Vagina (tissue), 2 donors: ENCODE data around the gene ACBD3. TPM values are rescaled to one million over a fixed set of nuclear protein-coding genes. Genes with fewer than 3 reads are reported as not detected.

Source experiments
- DNase-seq, 2 donors: peaks; one replicate each; pipeline ENCODE4 v3.0.0-alpha.2; 2017; ENCODE audit errors: extremely low spot score in 2 of 2
- H3K27ac ChIP-seq: fragments of 200-600 bp; sonication (generic); one replicate; pipeline ENCODE4 v1.5.1; 2019
- H3K27me3 ChIP-seq: fragments of 200-600 bp; sonication (generic); one replicate; pipeline ENCODE4 v1.5.1; 2019
- H3K36me3 ChIP-seq, 2 donors: fragments of 200-600 bp; sonication (generic); one replicate each; pipeline ENCODE4 v1.5.1; 2017 to 2019
- H3K4me1 ChIP-seq: fragments of 200-600 bp; sonication (generic); one replicate; pipeline ENCODE4 v1.5.1; 2019
- H3K4me3 ChIP-seq, 2 donors: fragments of 200-600 bp; sonication (generic); 1 replicate in 1 of 2; 2 replicates in 1 of 2; pipeline ENCODE4 v1.5.1; 2016 to 2019
- H3K9me3 ChIP-seq: fragments of 200-600 bp; sonication (generic); one replicate; pipeline ENCODE4 v1.5.1; 2019
- CTCF ChIP-seq, 3 experiments: fragments of 450-650 bp in 2 of 3; fragments of 200-600 bp in 1 of 3; sonication (generic) in 1 of 3; IDR thresholded peaks; one replicate each; pipeline ENCODE4 v1.5.1; 2017 to 2019; ENCODE audit warnings: antibody characterized with exemption in 3 of 3, mild to moderate bottlenecking in 2 of 3, moderate library complexity in 2 of 3
- POLR2A ChIP-seq, 2 donors: fragments of 450-650 bp; IDR thresholded peaks; one replicate each; pipeline ENCODE4 v1.6.1; 2017; ENCODE audit warnings: antibody characterized with exemption in 2 of 2, mild to moderate bottlenecking in 2 of 2, moderate library complexity in 2 of 2
- POLR2AphosphoS5 ChIP-seq, 2 donors: sonication (generic); formaldehyde crosslinking; IDR thresholded peaks; one replicate each; pipeline ENCODE4 v1.9.0; 2017; ENCODE audit warnings: antibody characterized with exemption in 2 of 2, mild to moderate bottlenecking in 2 of 2, low read depth in 1 of 2; ENCODE audit not compliant: insufficient read depth in 1 of 2
- intact Hi-C: fragments of 100-400 bp; cut with DNase I; formaldehyde crosslinking; loops from one replicate; pipeline ENCODE4 v1.15.1; 2023
- total RNA-seq: library from RNA; depleted of rRNA; stranded (reverse); fragments of >200 nt; gene quantifications from one replicate; pipeline ENCODE4 v1.2.3, GENCODE V29; 2016

Gene ACBD3
- total RNA-seq, 1 donor from 2014 or later: 38.1 TPM

DNA sequence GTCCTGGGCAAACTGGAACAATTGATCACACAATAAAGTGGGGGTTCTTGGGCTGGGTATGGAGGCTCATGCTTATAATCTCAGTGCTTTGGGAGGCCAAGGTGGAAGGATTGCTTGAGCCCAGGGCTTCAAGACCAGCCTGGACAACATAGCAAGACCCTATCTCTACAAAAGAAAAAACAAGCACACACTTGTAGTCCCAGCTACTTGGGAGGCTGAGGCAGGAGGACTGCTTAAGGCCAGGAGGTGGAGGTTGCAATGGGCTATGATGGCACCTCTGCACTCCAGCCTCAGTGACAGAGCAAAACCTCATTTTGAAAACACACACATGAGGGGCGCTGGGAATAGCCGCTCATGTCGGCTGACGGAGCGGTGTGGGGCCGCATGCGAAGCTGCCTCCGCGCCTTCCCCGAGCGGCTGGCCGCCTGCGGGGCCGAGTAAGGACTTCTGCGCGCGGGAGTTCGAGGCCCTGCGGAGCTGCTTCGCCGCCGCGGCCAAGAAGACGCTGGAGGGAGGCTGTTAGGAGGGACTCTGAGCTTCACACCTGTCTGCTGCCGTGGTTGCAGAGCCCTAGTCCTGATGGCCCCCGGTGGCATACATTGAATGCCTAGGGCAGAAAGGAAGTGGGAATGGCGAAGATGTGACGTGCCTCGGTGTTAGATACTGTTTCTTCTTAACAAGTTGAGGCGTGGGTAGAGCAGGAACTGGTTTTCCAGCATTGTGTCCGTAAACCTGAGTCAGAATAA lies 59.5 kb downstream of the ACBD3 start:
- peak overlapping the region; percentile 61 for H3K27ac ChIP-seq
- no peak for DNase-seq
- intact Hi-C loops: loop anchor here (5.0 kb wide), 1 partner anchor 65 kb away; no protein-coding TSS in a partner anchor
- no peaks in the 10 kb centered on the region for H3K27me3 ChIP-seq
- H3K9me3 ChIP-seq: no peaks in the 10 kb centered on the region
- H3K4me1 ChIP-seq: peaks cover 22% of the 10 kb centered on the region
- no peaks in the 10 kb centered on the region for H3K36me3 ChIP-seq
- TF ChIP-seq POLR2AphosphoS5 (IDR thresholded peaks at IDR 0.05; ENCODE audit: insufficient read depth in 1 of 2, low read depth in 1 of 2): no peak
- TF ChIP-seq CTCF (IDR thresholded peaks at IDR 0.05): no peak
- TF ChIP-seq POLR2A (IDR thresholded peaks at IDR 0.05): no peak
- H3K4me3 ChIP-seq: no peak overlapping the region

DNA sequence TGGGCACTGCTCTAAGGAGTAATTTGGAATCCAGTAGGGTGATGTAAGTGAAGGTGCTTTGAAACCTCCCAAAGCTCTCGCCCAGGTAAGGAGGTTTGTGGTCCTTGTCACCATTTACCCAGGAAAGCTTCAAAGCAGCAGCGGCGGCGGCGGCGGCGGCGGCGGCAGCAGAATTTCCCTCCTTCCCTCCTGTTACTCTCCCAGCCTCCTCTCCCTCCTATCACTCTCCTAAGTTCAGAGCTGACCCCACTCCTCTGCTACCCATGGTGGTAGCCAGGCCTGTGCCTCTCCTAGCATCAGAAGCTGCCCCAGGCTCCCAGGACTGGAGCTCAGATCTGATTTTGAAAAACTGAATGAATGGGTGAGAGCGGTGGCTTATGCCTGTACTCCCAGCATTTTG lies 60.7 kb downstream of the ACBD3 start:
- peaks cover 25% of the 10 kb centered on the region for H3K4me1 ChIP-seq
- no peak for DNase-seq
- no peak overlapping the region for H3K27ac ChIP-seq
- no peaks in the 10 kb centered on the region for H3K9me3 ChIP-seq
- intact Hi-C loops: loop anchor here (5.0 kb wide), 1 partner anchor 66 kb away; no protein-coding TSS in a partner anchor
- TF ChIP-seq POLR2A (IDR thresholded peaks at IDR 0.05) (no peak), CTCF (IDR thresholded peaks at IDR 0.05) (no peak), POLR2AphosphoS5 (IDR thresholded peaks at IDR 0.05; ENCODE audit: insufficient read depth in 1 of 2, low read depth in 1 of 2) (no peak)
- no peak overlapping the region for H3K4me3 ChIP-seq
- H3K36me3 ChIP-seq: no peaks in the 10 kb centered on the region
- no peaks in the 10 kb centered on the region for H3K27me3 ChIP-seq

- no peaks in the 10 kb centered on the region for H3K27me3 ChIP-seq
- peaks cover 27% of the 10 kb centered on the region for H3K4me1 ChIP-seq
- H3K4me3 ChIP-seq: no peak overlapping the region
- intact Hi-C loops: loop anchor here (5.0 kb wide), 1 partner anchor 67 kb away; no protein-coding TSS in a partner anchor
- H3K36me3 ChIP-seq: no peaks in the 10 kb centered on the region
- no peak overlapping the region for H3K27ac ChIP-seq
- TF ChIP-seq POLR2AphosphoS5 (IDR thresholded peaks at IDR 0.05; ENCODE audit: insufficient read depth in 1 of 2, low read depth in 1 of 2): no peak
- peak; percentile 66 to 83 (median 78) for TF ChIP-seq CTCF (IDR thresholded peaks at IDR 0.05)
- DNase-seq: no peak
- H3K9me3 ChIP-seq: no peaks in the 10 kb centered on the region
Observed at GRCh38 chr1:226125097-226125630, 61.4 kb downstream of the ACBD3 start.

DNA sequence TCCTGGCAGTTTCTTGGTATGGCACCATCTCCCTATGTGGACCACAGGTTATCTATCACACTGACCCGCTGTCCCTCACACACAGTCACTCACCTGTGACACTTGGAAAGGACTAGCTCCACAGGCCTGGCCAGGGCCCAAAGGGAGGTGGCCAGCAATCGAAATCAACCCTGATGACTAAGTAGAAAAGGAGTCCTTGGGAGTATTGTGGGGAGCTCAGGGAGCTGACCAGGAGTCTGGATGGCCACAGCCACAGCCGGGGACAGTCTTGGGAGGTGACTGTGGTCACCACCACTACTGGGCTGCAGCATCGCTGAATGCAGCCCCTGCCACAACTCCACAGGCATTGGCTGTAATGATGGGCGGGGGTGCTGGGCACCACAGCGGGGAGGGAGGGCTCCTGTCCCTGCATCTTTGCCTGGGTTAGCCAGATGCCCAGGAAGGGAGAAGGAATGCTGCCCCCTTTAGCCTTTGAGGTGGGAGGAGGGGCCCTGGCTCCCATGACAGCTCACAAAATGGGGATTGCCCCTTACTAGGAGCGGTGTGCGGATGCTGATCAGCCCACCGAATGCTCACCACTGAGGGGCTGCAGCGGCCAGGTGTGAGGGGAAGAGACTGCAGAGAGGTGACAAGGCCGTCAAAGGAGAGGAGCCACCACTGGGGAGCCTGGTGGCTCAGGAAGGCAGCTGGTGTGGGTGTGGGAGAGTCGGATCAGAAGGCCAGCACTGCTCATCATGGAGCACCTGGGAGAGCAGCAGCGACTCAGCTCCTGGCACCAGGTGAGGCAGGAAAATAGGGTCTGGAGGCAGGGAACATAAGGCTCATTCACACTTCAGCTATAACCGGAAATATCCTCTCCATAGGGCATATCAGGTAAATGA lies 62.7 kb downstream of the ACBD3 start:
- intact Hi-C loops: loop anchor here (5.0 kb wide), 1 partner anchor 42 kb away; no protein-coding TSS in a partner anchor
- no peak overlapping the region for H3K4me3 ChIP-seq
- H3K4me1 ChIP-seq: peaks cover 27% of the 10 kb centered on the region
- peak in 1 of 2 donors; percentile 34 for TF ChIP-seq POLR2AphosphoS5 (IDR thresholded peaks at IDR 0.05; ENCODE audit: insufficient read depth in 1 of 2, low read depth in 1 of 2)
- TF ChIP-seq POLR2A (IDR thresholded peaks at IDR 0.05): no peak
- no peak for TF ChIP-seq CTCF (IDR thresholded peaks at IDR 0.05)
- H3K9me3 ChIP-seq: no peaks in the 10 kb centered on the region
- H3K36me3 ChIP-seq: no peaks in the 10 kb centered on the region
- peak overlapping the region; percentile 84 for H3K27ac ChIP-seq
- H3K27me3 ChIP-seq: no peaks in the 10 kb centered on the region
- DNase-seq: no peak
